BE2C (cell line): Measurements from ENCODE around the gene TRPC4.

Experiments
- DNase-seq: peaks from one replicate; pipeline ENCODE4 v3.0.0-alpha.2; 2020
- H3K27me3 ChIP-seq: fragments of 250-450 bp; sonication (Bioruptor Pico); 2 replicates; pipeline ENCODE4 v1.5.1; 2020; ENCODE audit warnings: mild to moderate bottlenecking
- H3K36me3 ChIP-seq: fragments of 250-450 bp; sonication (Bioruptor Pico); 2 replicates; pipeline ENCODE4 v1.5.1; 2020; ENCODE audit warnings: mild to moderate bottlenecking
- H3K4me1 ChIP-seq: fragments of 250-450 bp; sonication (Bioruptor Pico); 2 replicates; pipeline ENCODE4 v1.5.1; 2020
- H3K4me3 ChIP-seq: 2 replicates; pipeline ENCODE4 v1.5.1; 2011; ENCODE audit warnings: low read depth, low read length
- H3K9me3 ChIP-seq: fragments of 250-450 bp; sonication (Bioruptor Pico); 2 replicates; pipeline ENCODE4 v1.5.1; 2020
- TF ChIP-seq, protein P1 (sequence below): IDR thresholded peaks from 2 replicates; pipeline ENCODE4 v1.5.1; 2012; ENCODE audit warnings: mild to moderate bottlenecking, low read depth, low read length

TRPC4 gene

DNA sequence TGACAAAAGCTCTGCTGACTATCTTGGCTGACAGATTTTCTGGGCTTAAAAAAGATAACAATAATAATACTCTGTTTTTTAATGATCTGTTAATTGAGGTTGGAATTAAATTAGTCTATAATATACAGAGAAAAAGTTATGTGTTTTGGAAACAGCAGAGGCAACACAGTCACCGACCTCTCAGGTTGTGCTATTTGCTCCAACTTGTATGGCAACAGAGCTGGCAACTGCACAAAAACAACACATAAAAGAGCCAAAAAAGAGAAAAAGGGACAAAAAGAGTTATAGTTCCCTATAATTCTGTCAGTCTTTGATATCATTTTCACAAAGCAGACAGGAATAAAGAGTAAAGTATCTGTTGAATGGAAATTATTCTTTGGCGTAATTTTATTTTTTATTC is 168.7 kb downstream of the TRPC4 start:
- TF ChIP-seq, protein P1, sequence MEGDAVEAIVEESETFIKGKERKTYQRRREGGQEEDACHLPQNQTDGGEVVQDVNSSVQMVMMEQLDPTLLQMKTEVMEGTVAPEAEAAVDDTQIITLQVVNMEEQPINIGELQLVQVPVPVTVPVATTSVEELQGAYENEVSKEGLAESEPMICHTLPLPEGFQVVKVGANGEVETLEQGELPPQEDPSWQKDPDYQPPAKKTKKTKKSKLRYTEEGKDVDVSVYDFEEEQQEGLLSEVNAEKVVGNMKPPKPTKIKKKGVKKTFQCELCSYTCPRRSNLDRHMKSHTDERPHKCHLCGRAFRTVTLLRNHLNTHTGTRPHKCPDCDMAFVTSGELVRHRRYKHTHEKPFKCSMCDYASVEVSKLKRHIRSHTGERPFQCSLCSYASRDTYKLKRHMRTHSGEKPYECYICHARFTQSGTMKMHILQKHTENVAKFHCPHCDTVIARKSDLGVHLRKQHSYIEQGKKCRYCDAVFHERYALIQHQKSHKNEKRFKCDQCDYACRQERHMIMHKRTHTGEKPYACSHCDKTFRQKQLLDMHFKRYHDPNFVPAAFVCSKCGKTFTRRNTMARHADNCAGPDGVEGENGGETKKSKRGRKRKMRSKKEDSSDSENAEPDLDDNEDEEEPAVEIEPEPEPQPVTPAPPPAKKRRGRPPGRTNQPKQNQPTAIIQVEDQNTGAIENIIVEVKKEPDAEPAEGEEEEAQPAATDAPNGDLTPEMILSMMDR = no peak
- H3K36me3 ChIP-seq = no peaks in the 10 kb centered on the region
- H3K4me3 ChIP-seq = no peak overlapping the region
- H3K9me3 ChIP-seq = no peaks in the 10 kb centered on the region
- H3K4me1 ChIP-seq = no peaks in the 10 kb centered on the region
- DNase-seq = no peak
- no peaks in the 10 kb centered on the region for H3K27me3 ChIP-seq

DNA sequence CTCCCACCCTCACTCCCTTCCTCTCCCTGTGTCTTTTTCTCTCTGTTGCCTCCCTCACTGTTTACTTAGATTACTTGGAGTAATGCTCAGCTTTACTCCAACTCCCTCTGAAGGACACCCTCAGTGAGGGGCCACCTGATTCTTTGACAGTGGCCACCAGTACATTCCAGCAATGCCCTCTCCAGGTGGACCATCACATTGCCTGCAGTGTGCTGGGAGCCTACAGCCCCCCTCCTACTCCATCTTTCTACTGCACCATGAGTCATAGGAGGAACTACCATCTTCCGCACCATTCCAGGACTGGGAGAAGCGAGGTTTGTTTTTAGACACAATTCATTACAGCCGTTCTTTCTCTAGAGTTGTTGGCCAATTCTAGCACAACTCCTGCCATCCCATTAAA is 174.4 kb downstream of the TRPC4 start:
- TF ChIP-seq, protein P1 = no peak
- no peaks in the 10 kb centered on the region for H3K4me1 ChIP-seq
- no peaks in the 10 kb centered on the region for H3K27me3 ChIP-seq
- no peak for DNase-seq
- H3K4me3 ChIP-seq = no peak overlapping the region
- no peaks in the 10 kb centered on the region for H3K9me3 ChIP-seq
- H3K36me3 ChIP-seq = no peaks in the 10 kb centered on the region

DNA sequence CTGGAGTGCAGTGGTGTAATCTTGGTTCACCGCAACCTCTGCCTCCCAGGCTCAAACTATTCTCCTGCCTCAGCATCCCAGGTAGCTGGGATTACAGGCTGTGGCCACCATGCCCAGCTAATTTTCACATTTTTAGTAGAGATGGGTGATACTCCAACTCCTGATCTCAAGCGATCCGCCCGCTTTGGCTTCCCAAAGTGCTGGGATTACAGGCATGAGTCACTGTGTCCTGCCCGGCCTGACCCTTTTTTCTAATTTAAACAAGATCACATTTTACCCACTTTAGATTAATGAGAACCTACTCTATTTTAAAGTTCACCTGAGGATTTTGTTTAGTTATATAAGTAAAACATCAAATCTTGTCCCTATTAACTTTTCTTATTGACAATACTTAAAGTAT is 179.2 kb downstream of the TRPC4 start:
- TF ChIP-seq, protein P1 = no peak

DNA sequence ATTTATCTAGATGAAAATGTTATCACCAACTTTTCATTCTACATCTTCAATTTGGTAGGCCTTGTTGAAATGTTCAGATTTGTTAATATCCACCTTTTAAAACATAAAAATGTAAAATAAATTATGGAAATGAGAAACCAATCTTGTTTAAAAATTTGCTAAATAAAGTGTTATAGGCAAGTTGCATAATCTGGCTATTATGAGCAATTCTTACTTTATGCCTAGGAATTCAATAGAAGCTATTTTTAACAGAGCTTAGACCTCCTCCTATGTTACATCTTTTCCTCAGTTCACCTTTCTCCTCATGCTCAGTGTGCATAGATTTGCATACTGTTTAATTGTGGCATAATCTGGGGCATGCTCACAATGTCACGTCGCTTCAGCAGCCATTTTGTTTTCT is 183.1 kb downstream of the TRPC4 start:
- no peaks in the 10 kb centered on the region for H3K4me1 ChIP-seq
- no peaks in the 10 kb centered on the region for H3K36me3 ChIP-seq
- no peaks in the 10 kb centered on the region for H3K9me3 ChIP-seq
- no peak for DNase-seq
- no peak overlapping the region for H3K4me3 ChIP-seq
- TF ChIP-seq, protein P1 = no peak
- no peaks in the 10 kb centered on the region for H3K27me3 ChIP-seq

More for the DNA sequence above, 179.2 kb downstream of the TRPC4 start:
- no peak overlapping the region for H3K4me3 ChIP-seq
- no peak for DNase-seq
- no peaks in the 10 kb centered on the region for H3K27me3 ChIP-seq
- no peaks in the 10 kb centered on the region for H3K36me3 ChIP-seq
- H3K4me1 ChIP-seq = no peaks in the 10 kb centered on the region
- no peaks in the 10 kb centered on the region for H3K9me3 ChIP-seq

DNA sequence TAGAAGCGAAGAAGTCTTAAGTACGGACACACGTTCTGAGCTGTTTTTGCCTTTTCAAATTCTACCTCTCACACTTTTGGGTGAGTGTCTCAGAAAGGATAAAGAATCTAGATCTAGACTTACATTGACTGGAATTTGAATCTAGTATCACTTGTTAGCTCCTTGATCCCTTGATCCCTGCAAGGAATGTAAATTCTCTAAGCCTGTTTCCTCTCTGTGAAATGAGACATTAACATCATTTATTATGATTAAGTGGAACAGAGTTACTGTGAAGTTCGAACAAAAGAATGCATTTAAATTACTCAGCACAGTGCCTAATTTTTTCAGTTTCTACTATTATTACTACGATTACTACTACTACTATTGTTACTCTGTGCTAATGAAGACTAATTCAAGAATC is 184.4 kb downstream of the TRPC4 start:
- H3K27me3 ChIP-seq = no peaks in the 10 kb centered on the region
- no peaks in the 10 kb centered on the region for H3K9me3 ChIP-seq
- no peaks in the 10 kb centered on the region for H3K4me1 ChIP-seq
- no peaks in the 10 kb centered on the region for H3K36me3 ChIP-seq
- TF ChIP-seq, protein P1 = no peak
- no peak overlapping the region for H3K4me3 ChIP-seq
- no peak for DNase-seq

DNA sequence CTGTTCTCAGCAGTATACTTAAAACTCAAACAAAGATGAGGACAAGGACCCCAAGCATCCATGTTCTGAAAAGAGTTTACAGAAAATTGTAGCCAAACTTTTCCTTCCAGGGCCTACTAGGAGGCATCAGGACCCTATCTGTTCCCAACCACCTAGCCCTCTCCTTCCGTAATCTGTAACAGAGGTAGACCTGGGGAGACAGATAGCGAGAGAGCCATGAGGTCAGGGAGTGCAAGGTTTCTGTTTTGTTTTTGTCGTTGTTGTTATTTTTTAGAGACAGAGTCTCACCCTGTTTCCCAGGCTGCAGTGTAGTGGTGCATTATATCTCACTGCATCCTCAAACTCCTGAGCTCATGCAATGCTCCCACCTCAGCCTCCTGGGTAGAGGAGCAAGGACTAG is 187.1 kb downstream of the TRPC4 start:
- Histone ChIP-seq H3K9me3 (no peaks in the 10 kb centered on the region), H3K4me1 (no peaks in the 10 kb centered on the region), H3K36me3 (no peaks in the 10 kb centered on the region), H3K27me3 (no peaks in the 10 kb centered on the region), H3K4me3 (no peak overlapping the region)
- no peak for DNase-seq
- TF ChIP-seq, protein P1 = no peak
